ENCODE data around the gene REPS2.

The REPS2 gene

DNA sequence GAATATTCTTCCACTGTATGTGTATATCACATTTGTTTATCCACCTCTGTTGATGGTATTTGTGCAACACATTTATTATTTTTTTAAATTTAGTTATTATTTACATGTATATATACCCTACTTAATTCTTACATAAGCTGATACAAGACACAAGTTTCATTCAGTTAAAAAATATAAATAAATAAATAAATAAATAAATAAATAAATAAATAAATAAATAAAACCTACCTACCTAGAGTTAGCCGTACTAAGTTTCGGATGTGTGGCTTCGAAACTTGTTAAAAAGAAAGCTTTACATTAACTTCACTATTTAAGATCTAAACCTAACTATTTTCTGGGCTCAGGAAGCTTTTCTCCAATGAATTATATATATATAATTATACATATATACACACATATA is 23.3 kb upstream of the REPS2 start:
- no peaks in the 10 kb centered on the region for H4K20me1 ChIP-seq (ENCODE audit: insufficient read depth, low read length)
- no peak overlapping the region for H2AFZ ChIP-seq (ENCODE audit: low read length)
- no peak overlapping the region for H3K9ac ChIP-seq (ENCODE audit: low read length)
- H3K9me3 ChIP-seq (replicated peaks; ENCODE audit: insufficient read depth, low read length): no peaks in the 10 kb centered on the region
- H3K27me3 ChIP-seq (replicated peaks; ENCODE audit: insufficient read depth, low read length): no peaks in the 10 kb centered on the region
- H3K27ac ChIP-seq (ENCODE audit: low read length): no peak overlapping the region
- DNase-seq: no peak
- H3K4me3 ChIP-seq (ENCODE audit: low read length): no peak overlapping the region
- H3K4me1 ChIP-seq (ENCODE audit: low read length): 0 out of 2 replicates have a peak, but pooled peaks cover 7% of the 10 kb centered on the region
- H3F3A ChIP-seq (ENCODE audit: insufficient read depth, low read length): no peaks in the 10 kb centered on the region
- TF ChIP-seq, protein P1, sequence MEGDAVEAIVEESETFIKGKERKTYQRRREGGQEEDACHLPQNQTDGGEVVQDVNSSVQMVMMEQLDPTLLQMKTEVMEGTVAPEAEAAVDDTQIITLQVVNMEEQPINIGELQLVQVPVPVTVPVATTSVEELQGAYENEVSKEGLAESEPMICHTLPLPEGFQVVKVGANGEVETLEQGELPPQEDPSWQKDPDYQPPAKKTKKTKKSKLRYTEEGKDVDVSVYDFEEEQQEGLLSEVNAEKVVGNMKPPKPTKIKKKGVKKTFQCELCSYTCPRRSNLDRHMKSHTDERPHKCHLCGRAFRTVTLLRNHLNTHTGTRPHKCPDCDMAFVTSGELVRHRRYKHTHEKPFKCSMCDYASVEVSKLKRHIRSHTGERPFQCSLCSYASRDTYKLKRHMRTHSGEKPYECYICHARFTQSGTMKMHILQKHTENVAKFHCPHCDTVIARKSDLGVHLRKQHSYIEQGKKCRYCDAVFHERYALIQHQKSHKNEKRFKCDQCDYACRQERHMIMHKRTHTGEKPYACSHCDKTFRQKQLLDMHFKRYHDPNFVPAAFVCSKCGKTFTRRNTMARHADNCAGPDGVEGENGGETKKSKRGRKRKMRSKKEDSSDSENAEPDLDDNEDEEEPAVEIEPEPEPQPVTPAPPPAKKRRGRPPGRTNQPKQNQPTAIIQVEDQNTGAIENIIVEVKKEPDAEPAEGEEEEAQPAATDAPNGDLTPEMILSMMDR (IDR thresholded peaks at IDR 0.05; ENCODE audit: low read length): no peak
- no peak for TF ChIP-seq EZH2phosphoT487 (IDR thresholded peaks at IDR 0.05; ENCODE audit: low read length)
- no peak for TF ChIP-seq EZH2 (optimal IDR thresholded peaks at IDR 0.05; ENCODE audit: low read depth, low read length)
- no peak overlapping the region for H3K4me2 ChIP-seq (ENCODE audit: low read depth, low read length)
- no peaks in the 10 kb centered on the region for H3K9me2 ChIP-seq (replicated peaks; ENCODE audit: insufficient read depth, low read length)
- H3K79me2 ChIP-seq (ENCODE audit: low read length): no peaks in the 10 kb centered on the region
- no peaks in the 10 kb centered on the region for H3K36me3 ChIP-seq (replicated peaks; ENCODE audit: insufficient read depth, low read length)

DNA sequence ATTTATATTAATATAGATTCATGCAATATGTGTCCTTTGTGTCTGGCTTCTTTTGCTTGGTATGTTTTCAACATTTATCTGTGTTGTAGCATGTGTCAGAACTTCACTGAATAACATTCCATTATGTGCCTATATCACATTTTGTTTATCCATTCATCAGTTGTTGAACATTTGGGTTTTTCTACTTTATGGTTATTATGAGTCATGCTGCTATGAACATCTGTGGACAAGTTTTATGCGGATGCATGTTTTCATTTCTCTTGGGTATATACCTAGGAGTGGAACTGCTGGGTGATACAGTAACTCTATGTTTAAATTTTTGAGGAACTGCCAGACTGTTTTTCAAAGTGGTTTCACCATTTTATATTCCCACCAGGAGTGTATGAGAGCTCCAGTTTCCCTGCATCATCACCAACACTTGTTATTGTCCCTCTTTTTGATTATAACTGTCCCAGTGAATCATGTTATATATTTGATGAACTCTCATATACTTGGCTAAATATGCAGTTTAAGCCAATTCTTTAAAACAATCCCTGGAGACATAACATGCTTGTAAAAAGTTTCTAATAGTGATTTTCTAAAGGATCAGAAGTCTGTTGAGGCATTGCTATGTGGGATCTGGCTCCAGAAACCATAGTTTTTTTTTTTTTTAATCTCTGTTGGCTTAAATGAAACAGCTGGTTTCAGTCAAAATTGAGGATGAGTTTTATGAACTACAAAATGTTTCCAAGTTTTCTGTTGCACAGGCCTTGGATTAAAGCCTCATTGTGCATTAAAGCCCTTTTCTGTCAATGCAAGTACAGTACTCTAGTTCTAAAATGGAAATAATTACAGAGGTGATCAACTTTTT is 21.6 kb upstream of the REPS2 start:
- H2AFZ ChIP-seq (ENCODE audit: low read length): no peak overlapping the region
- no peaks in the 10 kb centered on the region for H3K9me3 ChIP-seq (replicated peaks; ENCODE audit: insufficient read depth, low read length)
- H3K36me3 ChIP-seq (replicated peaks; ENCODE audit: insufficient read depth, low read length): no peaks in the 10 kb centered on the region
- no peaks in the 10 kb centered on the region for H3K79me2 ChIP-seq (ENCODE audit: low read length)
- no peaks in the 10 kb centered on the region for H3F3A ChIP-seq (ENCODE audit: insufficient read depth, low read length)
- no peak overlapping the region for H3K27ac ChIP-seq (ENCODE audit: low read length)
- no peaks in the 10 kb centered on the region for H3K27me3 ChIP-seq (replicated peaks; ENCODE audit: insufficient read depth, low read length)
- H4K20me1 ChIP-seq (ENCODE audit: insufficient read depth, low read length): no peaks in the 10 kb centered on the region
- no peak for TF ChIP-seq EZH2 (optimal IDR thresholded peaks at IDR 0.05; ENCODE audit: low read depth, low read length)
- TF ChIP-seq EZH2phosphoT487 (IDR thresholded peaks at IDR 0.05; ENCODE audit: low read length): no peak
- TF ChIP-seq, protein P1 (IDR thresholded peaks at IDR 0.05; ENCODE audit: low read length): no peak
- no peak for DNase-seq
- H3K9me2 ChIP-seq (replicated peaks; ENCODE audit: insufficient read depth, low read length): no peaks in the 10 kb centered on the region
- H3K9ac ChIP-seq (ENCODE audit: low read length): no peak overlapping the region
- 0 out of 2 replicates have a peak, but pooled peaks cover 4% of the 10 kb centered on the region for H3K4me1 ChIP-seq (ENCODE audit: low read length)
- no peak overlapping the region for H3K4me3 ChIP-seq (ENCODE audit: low read length)
- no peak overlapping the region for H3K4me2 ChIP-seq (ENCODE audit: low read depth, low read length)

DNA sequence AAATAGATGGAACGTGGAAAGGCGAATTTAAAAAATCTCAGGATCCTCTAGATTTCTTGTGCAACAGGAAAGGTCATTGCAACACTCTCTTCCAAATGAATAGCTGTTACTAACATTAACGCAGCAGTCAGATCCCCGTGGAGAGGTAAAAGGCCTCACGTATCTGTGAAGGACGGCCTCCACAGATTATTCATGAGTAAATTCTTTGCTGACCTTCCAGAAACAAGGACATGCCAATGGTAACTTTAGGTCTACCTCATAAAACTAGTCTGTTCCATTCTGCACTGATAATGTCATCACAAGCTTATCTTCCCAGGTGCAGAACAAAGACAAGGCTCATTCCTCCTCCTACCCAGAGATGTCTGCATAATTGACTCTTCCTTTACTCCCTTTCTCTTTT is 16.1 kb upstream of the REPS2 start:
- no peaks in the 10 kb centered on the region for H3K36me3 ChIP-seq (replicated peaks; ENCODE audit: insufficient read depth, low read length)
- no peaks in the 10 kb centered on the region for H3K4me1 ChIP-seq (ENCODE audit: low read length)
- H3K79me2 ChIP-seq (ENCODE audit: low read length): no peaks in the 10 kb centered on the region
- H3K9me3 ChIP-seq (replicated peaks; ENCODE audit: insufficient read depth, low read length): no peaks in the 10 kb centered on the region
- no peaks in the 10 kb centered on the region for H3F3A ChIP-seq (ENCODE audit: insufficient read depth, low read length)
- H3K9ac ChIP-seq (ENCODE audit: low read length): no peak overlapping the region
- H2AFZ ChIP-seq (ENCODE audit: low read length): no peak overlapping the region
- H3K4me2 ChIP-seq (ENCODE audit: low read depth, low read length): no peak overlapping the region
- TF ChIP-seq EZH2phosphoT487 (IDR thresholded peaks at IDR 0.05; ENCODE audit: low read length): no peak
- TF ChIP-seq, protein P1 (IDR thresholded peaks at IDR 0.05; ENCODE audit: low read length): no peak
- no peak for TF ChIP-seq EZH2 (optimal IDR thresholded peaks at IDR 0.05; ENCODE audit: low read depth, low read length)
- no peaks in the 10 kb centered on the region for H3K27me3 ChIP-seq (replicated peaks; ENCODE audit: insufficient read depth, low read length)
- H4K20me1 ChIP-seq (ENCODE audit: insufficient read depth, low read length): no peaks in the 10 kb centered on the region
- no peak for DNase-seq
- H3K9me2 ChIP-seq (replicated peaks; ENCODE audit: insufficient read depth, low read length): no peaks in the 10 kb centered on the region
- H3K4me3 ChIP-seq (ENCODE audit: low read length): no peak overlapping the region
- no peak overlapping the region for H3K27ac ChIP-seq (ENCODE audit: low read length)
